Liver (tissue), 3 donors: ENCODE data around the gene KIF3C.

ENCODE experiments used
- GABPA ChIP-seq, 2 donors: IDR thresholded peaks in 1 of 2; conservative IDR thresholded peaks in 1 of 2; 2 replicates each; pipeline ENCODE4 v1.6.1; 2016; ENCODE audit warnings: antibody characterized with exemption in 2 of 2, mild to moderate bottlenecking in 1 of 2, moderate library complexity in 1 of 2
- HNF4G ChIP-seq: IDR thresholded peaks from 2 replicates; pipeline ENCODE4 v1.6.1; 2016; ENCODE audit warnings: antibody characterized with exemption
- JUND ChIP-seq, 2 donors: IDR thresholded peaks; 2 replicates each; pipeline ENCODE4 v1.6.1; 2016; ENCODE audit warnings: antibody characterized with exemption in 2 of 2
- TAF1 ChIP-seq: conservative IDR thresholded peaks from 2 replicates; pipeline ENCODE4 v1.6.1; 2016; ENCODE audit warnings: antibody characterized with exemption, mild to moderate bottlenecking
- YY1 ChIP-seq: IDR thresholded peaks from 2 replicates; pipeline ENCODE4 v1.6.1; 2016; ENCODE audit warnings: antibody characterized with exemption, mild to moderate bottlenecking
- TF ChIP-seq, protein P1 (sequence below): fragments of 150-350 bp; IDR thresholded peaks from 2 replicates; pipeline ENCODE4 v1.5.1; 2017; ENCODE audit warnings: improper control_type of control experiment, low read depth, low read length; ENCODE audit not compliant: missing input control
- TF ChIP-seq, protein P2 (sequence below): IDR thresholded peaks from 2 replicates; pipeline ENCODE4 v1.6.1; 2016; ENCODE audit warnings: antibody characterized with exemption, mild to moderate bottlenecking
- TF ChIP-seq, protein P3 (sequence below): IDR thresholded peaks from 2 replicates; pipeline ENCODE4 v1.6.1; 2016; ENCODE audit warnings: antibody characterized with exemption
- donor health status: healthy.
- donor health status: healthy.

DNA sequence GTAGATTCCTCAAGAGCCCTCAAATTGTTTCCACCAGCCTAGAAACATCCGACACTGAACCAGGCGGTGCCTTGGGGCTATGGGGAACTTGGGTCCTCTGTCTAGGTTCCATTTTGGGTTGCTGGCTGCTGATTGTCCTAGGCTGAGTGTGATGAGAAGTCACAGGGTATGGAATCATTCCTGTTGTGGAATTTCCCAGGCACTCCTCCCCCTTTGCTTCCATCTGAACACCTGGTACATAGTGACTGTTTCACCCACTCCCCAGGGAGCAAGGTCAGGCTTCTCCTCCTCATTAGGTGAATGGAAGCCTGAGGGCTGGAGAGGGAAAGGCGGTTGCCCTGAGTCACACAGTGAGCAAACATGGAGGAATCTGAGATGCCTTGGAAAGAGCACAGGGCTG lies 4.5 kb downstream of the KIF3C start:
- TF ChIP-seq, protein P1, sequence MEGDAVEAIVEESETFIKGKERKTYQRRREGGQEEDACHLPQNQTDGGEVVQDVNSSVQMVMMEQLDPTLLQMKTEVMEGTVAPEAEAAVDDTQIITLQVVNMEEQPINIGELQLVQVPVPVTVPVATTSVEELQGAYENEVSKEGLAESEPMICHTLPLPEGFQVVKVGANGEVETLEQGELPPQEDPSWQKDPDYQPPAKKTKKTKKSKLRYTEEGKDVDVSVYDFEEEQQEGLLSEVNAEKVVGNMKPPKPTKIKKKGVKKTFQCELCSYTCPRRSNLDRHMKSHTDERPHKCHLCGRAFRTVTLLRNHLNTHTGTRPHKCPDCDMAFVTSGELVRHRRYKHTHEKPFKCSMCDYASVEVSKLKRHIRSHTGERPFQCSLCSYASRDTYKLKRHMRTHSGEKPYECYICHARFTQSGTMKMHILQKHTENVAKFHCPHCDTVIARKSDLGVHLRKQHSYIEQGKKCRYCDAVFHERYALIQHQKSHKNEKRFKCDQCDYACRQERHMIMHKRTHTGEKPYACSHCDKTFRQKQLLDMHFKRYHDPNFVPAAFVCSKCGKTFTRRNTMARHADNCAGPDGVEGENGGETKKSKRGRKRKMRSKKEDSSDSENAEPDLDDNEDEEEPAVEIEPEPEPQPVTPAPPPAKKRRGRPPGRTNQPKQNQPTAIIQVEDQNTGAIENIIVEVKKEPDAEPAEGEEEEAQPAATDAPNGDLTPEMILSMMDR: no peak
- TF ChIP-seq, protein P2, sequence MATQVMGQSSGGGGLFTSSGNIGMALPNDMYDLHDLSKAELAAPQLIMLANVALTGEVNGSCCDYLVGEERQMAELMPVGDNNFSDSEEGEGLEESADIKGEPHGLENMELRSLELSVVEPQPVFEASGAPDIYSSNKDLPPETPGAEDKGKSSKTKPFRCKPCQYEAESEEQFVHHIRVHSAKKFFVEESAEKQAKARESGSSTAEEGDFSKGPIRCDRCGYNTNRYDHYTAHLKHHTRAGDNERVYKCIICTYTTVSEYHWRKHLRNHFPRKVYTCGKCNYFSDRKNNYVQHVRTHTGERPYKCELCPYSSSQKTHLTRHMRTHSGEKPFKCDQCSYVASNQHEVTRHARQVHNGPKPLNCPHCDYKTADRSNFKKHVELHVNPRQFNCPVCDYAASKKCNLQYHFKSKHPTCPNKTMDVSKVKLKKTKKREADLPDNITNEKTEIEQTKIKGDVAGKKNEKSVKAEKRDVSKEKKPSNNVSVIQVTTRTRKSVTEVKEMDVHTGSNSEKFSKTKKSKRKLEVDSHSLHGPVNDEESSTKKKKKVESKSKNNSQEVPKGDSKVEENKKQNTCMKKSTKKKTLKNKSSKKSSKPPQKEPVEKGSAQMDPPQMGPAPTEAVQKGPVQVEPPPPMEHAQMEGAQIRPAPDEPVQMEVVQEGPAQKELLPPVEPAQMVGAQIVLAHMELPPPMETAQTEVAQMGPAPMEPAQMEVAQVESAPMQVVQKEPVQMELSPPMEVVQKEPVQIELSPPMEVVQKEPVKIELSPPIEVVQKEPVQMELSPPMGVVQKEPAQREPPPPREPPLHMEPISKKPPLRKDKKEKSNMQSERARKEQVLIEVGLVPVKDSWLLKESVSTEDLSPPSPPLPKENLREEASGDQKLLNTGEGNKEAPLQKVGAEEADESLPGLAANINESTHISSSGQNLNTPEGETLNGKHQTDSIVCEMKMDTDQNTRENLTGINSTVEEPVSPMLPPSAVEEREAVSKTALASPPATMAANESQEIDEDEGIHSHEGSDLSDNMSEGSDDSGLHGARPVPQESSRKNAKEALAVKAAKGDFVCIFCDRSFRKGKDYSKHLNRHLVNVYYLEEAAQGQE: no peak
- TF ChIP-seq HNF4G: no peak
- TF ChIP-seq JUND (IDR thresholded peaks at IDR 0.05): no peak
- TF ChIP-seq, protein P3, sequence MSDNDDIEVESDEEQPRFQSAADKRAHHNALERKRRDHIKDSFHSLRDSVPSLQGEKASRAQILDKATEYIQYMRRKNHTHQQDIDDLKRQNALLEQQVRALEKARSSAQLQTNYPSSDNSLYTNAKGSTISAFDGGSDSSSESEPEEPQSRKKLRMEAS: no peak
- no peak for TF ChIP-seq GABPA (IDR thresholded peaks at IDR 0.05 in 1 of 2, conservative IDR thresholded peaks at IDR 0.05 in 1 of 2)
- no peak for TF ChIP-seq YY1
- no peak for TF ChIP-seq TAF1
